GM18508 (cell line): ENCODE results near the gene RUVBL2.

Experiments
- ATAC-seq: cut with Tn5 transposase; IDR thresholded peaks from one replicate; pipeline ENCODE4 v1.9.1; 2021; ENCODE audit warnings: moderate number of reproducible peaks; ENCODE audit not compliant: insufficient read depth, unreplicated experiment

Gene RUVBL2

DNA sequence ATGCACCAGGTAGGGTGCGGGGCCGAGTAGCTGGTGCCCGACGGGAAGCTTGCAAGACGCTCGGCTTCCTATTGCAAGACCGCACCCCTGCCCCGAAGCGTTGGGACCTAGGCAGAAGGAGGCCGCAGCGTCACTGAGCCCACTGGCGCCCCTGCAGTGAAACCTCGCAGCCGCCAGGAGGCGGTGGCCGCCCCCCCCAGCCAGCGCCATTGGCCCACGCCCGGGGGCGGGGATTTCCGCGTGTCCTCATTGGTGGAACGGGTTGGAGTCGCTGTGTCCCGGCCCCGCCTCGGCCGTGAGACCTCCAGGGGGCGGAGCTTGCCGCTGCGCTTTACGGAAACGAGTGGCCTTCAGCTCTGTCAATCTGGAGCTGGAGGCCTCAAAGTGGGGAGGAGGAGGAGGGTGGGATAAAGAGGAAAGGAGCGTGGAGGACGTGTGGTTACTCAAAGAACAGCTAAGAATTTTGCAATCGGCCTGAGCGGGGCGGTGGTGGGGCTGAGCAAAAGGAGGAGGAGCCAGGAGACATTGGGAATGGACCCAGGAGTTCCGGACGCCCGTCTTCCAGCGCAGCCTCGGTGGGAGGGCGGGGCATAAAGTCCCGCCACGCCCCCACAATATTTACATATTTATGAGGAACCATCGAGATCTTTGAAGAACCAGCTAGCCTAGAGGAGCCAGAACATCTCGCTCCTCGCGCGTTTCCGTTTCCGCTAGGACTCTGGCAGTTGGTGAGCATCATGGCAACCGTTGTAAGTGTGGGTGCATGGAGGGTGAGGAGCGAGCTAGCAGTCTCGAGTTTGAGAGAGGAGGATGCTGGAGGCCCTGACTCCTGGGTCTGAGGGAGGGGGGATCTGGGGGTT lies at the start of gene RUVBL2, which contains the start of gene GYS1:
Gene RUVBL2, plus strand, starts transcription at position 713 of the 860 bp plus-strand sequence. Its CDS starts 25 bp downstream, at position 738.
Gene GYS1, minus strand, starts transcription at position 135 of the 860 bp plus-strand sequence. CDS start 197 bp downstream, outside the sequence.
- peak; percentile 59 for ATAC-seq

DNA sequence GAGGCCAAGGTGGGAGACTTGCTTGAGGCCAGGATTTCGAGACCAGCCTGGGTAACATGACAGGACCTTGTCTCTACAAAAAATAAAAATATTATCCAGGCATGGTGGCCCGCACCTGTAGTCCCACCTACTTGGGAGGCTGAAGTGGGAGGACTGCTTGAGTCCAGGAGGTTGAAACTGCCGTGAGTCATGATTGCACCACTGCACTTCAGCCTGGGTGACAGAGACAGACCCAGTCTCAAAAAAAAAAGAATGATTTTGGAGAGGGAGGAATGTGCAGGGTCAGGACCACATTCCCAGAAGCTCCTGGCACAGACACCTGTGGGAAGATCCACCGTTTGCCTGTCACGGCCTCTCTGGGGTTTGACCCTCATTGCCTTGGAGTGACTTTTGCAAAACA lies 48.3 kb upstream of the RUVBL2 start:
- ATAC-seq, result no peak

DNA sequence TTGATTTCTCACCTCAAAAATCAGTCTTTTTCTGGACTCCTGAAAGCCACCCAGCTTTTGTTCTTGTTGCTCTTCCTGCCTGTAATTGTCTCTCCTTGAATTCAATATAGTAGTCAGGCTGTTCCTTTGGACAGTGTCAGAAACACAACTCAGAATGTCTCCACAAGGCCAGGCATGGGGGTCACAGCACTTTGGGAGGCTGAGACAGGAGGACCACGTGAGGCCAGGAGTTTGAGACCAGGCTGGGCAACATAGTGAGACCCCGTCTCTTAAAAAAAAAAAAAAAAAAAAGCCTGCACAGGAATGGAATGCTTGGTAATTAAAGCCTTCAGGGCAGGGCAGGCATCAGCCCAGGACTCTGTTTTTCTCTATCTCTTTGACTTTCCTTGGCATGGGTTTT lies 47.9 kb upstream of the RUVBL2 start:
- ATAC-seq, result no peak

DNA sequence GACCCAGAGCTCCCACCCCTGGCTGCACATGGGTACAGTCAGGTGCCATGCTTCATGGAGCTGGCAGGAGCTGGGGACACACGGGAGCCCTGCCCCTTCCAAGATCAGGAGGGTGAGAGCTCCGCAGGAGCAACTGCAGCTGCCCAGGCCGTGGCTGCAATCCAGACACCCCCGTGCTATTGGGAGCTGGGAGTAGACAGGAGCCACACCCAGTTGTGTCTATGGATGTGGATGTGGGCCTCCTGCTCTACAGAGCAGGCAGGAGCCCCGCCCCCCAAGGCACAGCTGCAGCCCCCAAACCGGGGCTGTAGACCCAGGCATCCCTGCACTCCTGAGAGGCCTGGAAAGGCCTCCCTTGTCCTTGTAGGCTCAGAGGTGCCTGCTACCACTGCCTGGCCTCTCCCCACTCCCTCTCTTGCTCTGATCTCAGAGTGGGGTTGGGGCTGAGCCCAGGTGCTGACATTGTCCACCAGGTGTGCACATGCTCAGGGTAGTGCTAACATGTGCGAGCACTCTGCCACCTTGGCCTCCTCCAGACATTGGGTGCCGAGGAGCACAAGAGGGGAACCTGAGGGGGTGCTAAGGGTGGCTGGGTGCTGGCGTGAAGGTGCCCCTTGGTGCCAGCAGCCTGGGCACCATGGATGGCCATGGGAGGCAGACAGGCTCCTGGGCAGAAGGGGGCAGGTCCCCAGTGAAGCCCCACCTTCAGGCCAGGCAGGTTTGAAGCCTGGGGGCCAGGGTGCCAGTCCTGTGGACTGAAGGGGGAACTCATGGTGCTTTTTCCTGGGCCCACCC lies 47.0 kb upstream of the RUVBL2 start:
- no peak for ATAC-seq

DNA sequence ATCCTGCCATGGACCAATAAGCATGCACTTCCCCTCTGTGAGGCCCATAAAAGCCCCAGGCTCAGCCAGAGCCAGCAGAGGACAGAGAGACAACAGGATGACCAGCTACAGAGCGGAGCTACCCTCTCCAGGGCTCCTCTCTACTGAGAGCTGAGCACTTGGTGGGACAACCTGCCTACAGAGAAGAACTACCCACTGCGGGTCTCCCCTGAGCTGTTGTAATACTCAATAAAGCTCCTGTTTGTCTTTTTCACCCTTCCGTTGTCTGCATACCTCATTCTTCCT lies 46.5 kb upstream of the RUVBL2 start:
- no peak for ATAC-seq

DNA sequence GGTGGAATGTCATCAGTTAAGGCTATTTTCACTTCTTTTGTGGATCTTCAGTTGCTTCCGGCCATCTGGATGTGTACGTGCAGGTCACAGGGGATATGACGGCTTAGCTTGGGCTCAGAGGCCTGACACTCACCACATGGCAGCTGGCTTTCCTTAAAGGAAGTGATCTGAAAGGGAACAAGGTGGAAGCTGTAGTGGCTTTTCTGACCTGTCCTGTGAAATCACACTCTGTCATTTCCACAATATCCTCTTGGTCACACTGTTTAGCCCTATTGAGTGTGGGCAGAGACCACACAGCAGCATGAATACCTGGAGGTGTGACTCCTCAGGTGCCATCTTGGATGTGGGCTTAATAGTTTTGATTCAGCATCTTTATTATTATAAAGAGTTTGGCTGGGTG lies 43.5 kb upstream of the RUVBL2 start:
- ATAC-seq, result no peak

DNA sequence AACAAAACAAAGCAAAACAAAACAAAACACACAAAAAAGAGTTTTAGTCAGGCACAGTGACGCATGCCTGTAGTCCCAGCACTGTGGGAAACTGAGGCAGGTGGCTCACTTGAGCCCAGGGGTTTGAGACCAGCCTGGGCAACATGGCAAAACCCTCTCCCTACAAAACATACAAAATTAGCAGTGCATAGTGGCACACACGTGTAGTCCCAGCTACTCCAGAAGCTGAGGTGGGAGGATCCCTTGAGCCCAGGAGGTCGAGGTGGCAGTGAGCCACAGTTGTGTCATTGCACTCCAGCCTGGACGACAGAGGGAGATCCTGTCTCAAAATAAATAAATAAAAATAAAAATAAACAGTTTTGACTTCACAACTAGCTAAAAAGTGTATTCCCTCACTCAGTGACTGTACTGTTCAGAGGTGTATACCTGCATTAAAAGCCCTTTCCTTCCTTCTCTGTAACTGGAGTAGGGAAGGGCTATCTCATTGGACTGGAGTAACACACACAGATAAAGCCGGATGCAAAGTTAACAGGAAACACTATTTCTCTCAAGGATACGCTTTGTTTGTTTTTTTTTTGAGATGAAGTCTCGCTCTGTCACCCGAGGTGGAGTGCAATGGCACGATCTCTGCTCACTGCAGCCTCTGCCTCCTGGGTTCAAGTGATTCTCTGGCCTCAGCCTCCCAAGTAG lies 42.7 kb upstream of the RUVBL2 start:
- no peak for ATAC-seq

DNA sequence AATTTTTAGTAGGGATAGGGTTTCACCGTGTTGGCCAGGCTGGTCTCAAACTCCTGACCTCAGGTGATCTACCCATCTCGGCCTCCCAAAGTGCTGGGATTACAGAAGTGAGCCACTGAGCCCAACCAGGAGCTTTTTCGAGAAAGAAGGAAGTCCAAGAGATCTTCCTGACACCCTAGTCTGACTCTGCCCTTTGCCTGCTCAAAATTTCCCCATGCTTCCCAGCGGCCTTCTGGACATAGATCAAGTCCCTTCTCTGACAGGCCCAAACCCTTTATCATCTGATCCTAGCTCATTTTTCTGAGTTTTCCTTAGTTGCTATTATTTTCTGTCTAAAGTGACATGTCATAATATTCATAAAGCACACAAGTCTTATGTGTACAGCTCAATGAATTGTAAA lies 40.5 kb upstream of the RUVBL2 start:
- no peak for ATAC-seq

DNA sequence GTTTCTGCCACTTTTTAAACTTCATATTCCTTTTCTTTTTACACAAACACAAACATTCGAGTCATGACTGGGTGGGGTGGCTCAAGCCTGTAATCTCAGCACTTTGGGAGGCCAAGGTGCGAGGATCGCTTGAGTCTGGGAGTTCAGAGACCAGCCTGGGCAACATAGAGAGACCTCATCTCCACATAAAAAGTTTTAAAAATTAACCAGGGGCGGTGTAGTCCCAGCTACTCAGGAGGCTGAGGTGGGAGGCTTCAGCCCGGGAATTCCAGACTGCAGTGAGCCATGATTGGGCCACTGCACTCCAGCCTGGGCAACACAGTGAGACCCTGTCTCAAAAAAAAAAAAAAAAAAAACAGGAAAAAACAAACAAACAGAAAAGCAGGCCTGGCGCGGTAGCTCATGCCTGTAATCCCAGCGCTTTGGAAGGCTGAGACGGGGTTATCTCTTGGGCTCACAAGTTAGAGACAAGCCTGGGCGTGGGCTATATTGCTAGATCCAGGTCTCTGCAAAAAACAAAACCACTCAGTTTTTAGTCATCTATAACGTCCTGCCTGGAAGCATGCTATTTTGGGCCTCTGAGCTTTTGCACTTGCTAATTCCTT lies 39.6 kb upstream of the RUVBL2 start:
- ATAC-seq, result no peak

DNA sequence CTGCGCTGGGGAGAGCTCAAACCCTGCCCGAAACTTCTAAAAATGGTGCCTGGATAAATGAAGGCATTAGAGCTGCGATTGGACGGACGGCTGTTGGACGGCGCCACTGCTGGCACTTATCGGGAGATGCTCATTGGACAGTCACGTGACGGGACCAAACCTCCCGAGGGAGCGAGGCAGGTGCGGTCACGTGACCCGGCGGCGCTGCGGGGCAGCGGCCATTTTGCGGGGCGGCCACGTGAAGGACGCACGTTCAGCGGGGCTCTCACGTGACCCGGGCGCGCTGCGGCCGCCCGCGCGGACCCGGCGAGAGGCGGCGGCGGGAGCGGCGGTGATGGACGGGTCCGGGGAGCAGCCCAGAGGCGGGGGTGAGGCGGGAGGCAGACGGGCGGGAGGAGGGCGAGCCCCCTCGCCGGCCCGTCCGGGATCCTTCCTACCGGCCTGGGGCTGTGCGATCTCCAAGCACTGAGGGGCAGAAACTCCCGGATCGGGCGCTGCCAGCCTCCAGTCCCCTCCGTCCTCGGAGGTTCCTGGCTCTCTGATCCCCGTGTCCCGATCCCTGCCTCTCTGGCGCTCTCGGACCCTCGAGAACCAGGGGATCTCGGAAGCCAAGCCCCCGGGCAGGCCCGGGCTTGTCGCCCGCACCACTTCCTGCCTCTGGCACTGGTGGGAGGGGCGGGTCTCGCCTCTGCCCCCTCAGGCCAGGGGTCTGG lies 38.9 kb upstream of the RUVBL2 start, which contains the start of gene BAX:
Gene BAX, plus strand, starts transcription at position 281 of the 713 bp plus-strand sequence. Its CDS starts 54 bp downstream, at position 335.
- no peak for ATAC-seq

DNA sequence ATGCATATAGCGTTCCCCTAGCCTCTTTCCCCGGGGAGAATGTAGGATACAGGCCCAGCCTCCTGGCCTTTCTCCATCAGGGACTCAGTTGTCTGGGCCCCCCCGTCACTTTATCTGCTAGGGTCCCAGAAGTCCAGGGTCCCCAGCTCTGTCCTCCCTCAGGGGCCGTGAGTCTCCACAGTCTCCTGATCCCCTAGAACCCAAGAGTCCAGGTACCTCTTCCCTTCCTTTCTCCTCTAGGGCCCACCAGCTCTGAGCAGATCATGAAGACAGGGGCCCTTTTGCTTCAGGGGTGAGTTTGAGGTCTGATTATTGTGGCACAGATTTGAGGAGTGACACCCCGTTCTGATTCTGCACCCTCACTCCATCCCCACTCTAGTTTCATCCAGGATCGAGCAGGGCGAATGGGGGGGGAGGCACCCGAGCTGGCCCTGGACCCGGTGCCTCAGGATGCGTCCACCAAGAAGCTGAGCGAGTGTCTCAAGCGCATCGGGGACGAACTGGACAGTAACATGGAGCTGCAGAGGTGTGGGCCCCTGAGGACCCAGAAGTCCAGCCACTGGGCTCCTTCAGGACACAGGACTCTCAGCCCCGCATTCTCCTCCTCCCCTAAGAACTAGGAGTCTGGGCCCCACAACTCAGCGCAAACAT lies 38.3 kb upstream of the RUVBL2 start:
- no peak for ATAC-seq

DNA sequence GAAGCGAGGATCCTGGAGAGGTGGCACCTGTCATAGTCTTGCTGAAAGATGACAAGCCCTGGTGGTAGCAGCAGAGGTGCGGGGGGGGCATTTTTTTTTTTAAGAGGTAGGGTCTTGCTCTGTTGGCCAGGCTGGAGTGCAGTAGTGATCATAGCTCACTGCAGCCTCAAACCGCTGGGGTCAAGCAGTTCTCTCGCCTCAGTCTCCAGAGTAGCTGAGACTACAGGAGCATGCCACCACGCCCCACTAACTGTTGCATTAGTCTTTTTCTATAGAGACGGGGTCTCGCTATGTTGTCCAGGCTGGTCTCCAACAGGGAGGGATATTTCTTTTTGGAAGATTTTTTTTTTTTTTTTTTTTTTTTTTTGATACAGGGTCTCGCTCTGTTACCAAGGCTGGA lies 35.7 kb upstream of the RUVBL2 start:
- ATAC-seq, result no peak

DNA sequence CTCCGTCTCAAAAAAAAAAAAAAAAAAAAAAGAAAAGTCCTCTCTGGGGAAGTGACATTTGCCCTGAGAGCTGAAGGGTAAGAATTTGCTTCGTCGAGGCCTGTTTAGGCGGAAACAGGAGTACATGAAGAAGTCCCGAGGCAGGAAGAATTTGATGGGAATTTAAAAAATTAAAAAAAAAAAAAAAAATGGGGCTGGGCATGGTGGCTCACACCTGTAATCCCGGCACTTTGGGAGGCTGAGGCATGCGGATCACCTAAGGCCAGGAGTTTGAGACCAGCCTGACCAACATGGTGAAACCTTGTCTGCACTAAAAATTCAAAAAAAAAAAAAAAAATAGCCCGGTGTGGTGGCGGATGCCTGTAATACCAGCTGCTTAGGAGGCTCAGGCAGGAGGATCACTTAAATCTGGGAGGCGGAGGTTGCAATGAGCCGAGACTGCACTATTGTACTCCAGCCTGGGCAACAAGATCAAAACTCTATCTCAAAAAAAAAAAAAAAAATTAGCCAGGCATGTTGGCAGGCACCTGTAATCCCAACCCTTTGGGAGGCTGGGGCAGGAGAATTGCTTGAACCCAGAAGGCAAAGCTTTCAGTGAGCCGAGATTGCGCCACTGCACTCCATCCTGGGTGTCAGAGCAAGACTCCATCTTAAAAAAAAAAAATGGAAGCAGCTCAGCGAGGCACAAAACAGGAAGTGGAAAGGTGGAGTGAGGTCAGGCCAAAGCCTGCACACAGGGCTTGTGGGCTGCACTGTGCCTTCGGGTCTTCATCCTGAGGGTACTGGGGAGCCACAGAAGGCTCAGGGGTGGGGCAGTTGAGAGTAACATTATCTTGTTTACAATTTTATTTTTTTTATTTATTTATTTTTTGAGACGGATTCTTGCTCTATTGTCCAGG lies 34.1 kb upstream of the RUVBL2 start:
- no peak for ATAC-seq

DNA sequence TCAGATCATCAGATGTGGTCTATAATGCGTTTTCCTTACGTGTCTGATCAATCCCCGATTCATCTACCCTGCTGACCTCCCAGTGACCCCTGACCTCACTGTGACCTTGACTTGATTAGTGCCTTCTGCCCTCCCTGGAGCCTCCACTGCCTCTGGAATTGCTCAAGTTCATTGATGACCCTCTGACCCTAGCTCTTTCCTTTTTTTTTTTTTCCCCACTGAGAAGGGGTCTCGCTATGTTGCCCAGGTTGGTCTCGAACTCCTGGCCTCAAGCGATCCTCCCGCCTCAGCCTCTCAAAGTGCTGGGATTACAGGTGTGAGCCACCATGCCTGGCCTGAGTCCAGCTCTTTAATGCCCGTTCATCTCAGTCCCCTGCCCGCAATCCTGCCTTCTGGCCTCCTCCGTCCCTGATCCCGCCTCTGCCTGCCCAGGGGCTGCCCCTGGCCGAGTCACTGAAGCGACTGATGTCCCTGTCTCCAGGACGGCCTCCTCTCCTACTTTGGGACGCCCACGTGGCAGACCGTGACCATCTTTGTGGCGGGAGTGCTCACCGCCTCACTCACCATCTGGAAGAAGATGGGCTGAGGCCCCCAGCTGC lies 32.5 kb upstream of the RUVBL2 start:
- ATAC-seq, result no peak

DNA sequence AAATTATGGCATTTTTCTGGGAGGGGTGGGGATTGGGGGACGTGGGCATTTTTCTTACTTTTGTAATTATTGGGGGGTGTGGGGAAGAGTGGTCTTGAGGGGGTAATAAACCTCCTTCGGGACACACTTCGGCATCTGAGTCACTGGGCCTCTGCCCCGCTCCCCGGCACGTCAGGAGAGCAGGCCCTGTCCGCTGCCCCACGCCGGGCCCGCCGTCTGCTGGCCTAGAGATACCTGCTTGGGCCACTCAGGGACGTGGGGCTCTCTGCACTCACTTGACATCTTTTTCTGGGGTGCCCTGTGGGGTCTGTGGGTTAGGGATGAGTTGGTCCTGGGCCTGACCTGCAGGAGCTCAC lies 32.0 kb upstream of the RUVBL2 start:
- ATAC-seq, result no peak

DNA sequence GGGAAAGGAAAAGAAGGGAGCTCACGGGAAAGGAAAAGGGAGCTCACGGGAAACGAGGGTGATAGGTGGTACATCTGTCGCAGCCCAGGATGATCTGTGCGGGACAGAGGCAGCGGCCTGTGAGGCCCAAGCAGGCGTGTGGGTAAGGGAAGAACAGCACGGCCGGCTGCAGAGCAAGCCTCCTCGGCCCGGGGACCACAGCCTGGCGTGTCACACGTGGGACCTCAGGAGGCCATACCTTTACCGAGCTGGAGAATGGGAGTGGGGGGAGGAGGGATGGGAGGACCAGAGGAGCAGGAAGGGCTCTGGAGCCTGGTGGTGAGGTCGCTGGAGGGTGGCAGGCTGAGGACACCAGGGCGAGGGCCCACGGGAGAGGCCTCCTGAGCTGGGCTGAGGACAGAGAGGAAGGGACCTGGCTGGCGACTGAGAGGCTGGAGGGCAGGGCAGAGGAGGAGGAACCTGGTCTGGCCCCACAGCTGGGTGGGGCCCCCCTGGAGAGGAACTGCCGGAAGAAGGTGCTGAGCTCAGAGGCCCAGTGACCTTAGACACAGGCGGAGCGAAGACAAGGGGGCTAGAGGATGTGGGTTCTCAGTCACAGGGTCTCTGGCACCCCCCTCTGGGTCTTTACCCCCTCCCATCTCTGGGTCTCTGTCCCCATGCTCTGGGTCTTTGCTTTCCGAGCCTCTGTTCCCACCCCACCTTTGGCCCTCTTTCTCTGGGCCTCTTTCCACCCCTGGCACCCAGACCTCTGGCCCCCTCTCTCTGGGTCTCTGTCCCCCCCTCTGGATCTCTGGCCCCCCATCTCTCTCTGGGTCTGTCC lies 31.4 kb upstream of the RUVBL2 start:
- ATAC-seq, result no peak

DNA sequence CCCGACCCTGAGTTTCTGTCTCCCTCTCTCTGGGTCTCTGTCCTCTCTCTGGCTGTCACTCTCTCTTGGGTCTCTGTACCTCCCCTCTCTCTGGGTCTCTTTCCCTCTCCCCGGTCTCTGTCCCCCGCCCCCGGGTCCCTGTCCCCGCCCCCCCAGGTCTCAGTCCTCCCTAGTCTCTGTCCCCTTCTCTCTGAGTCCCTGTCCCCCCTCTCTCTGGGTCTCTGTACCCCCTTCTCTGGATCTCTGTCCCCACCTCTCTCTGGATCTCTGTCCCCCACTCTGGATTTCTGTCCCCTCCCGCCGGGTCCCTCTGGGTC lies 30.9 kb upstream of the RUVBL2 start:
- no peak for ATAC-seq
